CD14-positive monocyte (primary cell): ENCODE results near the gene ZNF235. TPM values are rescaled to one million over a fixed set of nuclear protein-coding genes. Genes with fewer than 3 reads are reported as not detected.

Source experiments
- DNase-seq, 3 donors: peaks; one replicate each; pipeline ENCODE4 v3.0.0-alpha.2; 2011 to 2022
- H2AFZ ChIP-seq: 2 replicates; pipeline ENCODE4 v1.6.0; 2012; ENCODE audit warnings: mild to moderate bottlenecking, low read depth, low read length, inconsistent platforms; ENCODE audit not compliant: insufficient read depth, poor library complexity, severe bottlenecking
- H3K27ac ChIP-seq, 2 donors: 1 replicate in 1 of 2; 2 replicates in 1 of 2; pipeline ENCODE4 v1.5.1; 2012 to 2013; ENCODE audit warnings: low read length in 2 of 2, control low read depth in 1 of 2, inconsistent platforms in 1 of 2, low read depth in 1 of 2, mild to moderate bottlenecking in 1 of 2
- H3K27me3 ChIP-seq, 2 donors: one replicate each; pipeline versions ENCODE4 v1.6.0 to v1.6.1; 2011 to 2013; ENCODE audit warnings: low read length in 2 of 2; ENCODE audit not compliant: control insufficient read depth in 2 of 2, insufficient read depth in 2 of 2
- H3K36me3 ChIP-seq, 2 donors: replicated peaks in 1 of 2; 1 replicate in 1 of 2; 2 replicates in 1 of 2; pipeline versions ENCODE4 v1.5.1 to v1.6.1; 2012 to 2013; ENCODE audit warnings: low read length in 2 of 2, control low read depth in 1 of 2, inconsistent platforms in 1 of 2, mild to moderate bottlenecking in 1 of 2; ENCODE audit not compliant: insufficient read depth in 2 of 2, control insufficient read depth in 1 of 2
- H3K4me1 ChIP-seq, 2 donors: 1 replicate in 1 of 2; 2 replicates in 1 of 2; pipeline versions ENCODE4 v1.5.1 to v1.6.1; 2012 to 2013; ENCODE audit warnings: low read length in 2 of 2, control low read depth in 1 of 2, inconsistent platforms in 1 of 2, mild to moderate bottlenecking in 1 of 2, moderate library complexity in 1 of 2; ENCODE audit not compliant: insufficient read depth in 2 of 2, control insufficient read depth in 1 of 2
- H3K4me2 ChIP-seq: replicated peaks from 2 replicates; pipeline ENCODE3; 2012; ENCODE audit warnings: low read length, moderate library complexity, mild to moderate bottlenecking; ENCODE audit not compliant: poor library complexity, severe bottlenecking; ENCODE audit errors: extremely low read depth
- H3K4me3 ChIP-seq, 3 experiments: fragments of 200-600 bp in 1 of 3; sonication (generic) in 1 of 3; replicated peaks in 1 of 3; 1 replicate in 2 of 3; 2 replicates in 1 of 3; pipeline ENCODE4 v1.5.1; 2011 to 2013; ENCODE audit warnings: low read length in 3 of 3, mild to moderate bottlenecking in 3 of 3, control low read depth in 2 of 3, low read depth in 2 of 3, inconsistent platforms in 1 of 3, moderate library complexity in 1 of 3
- H3K79me2 ChIP-seq: 2 replicates; pipeline ENCODE4 v1.6.0; 2012; ENCODE audit warnings: mild to moderate bottlenecking, control low read depth, inconsistent platforms, low read length, moderate library complexity; ENCODE audit not compliant: insufficient read depth
- H3K9ac ChIP-seq: 2 replicates; pipeline ENCODE4 v1.6.0; 2017; ENCODE audit warnings: low read length, mild to moderate bottlenecking; ENCODE audit not compliant: insufficient read depth, poor library complexity, severe bottlenecking
- H3K9me3 ChIP-seq, 2 donors: replicated peaks in 1 of 2; 1 replicate in 1 of 2; 2 replicates in 1 of 2; pipeline versions ENCODE4 v1.5.1 to v1.6.1; 2012 to 2013; ENCODE audit warnings: low read length in 2 of 2, control low read depth in 1 of 2; ENCODE audit not compliant: control insufficient read depth in 1 of 2, insufficient read depth in 1 of 2
- H4K20me1 ChIP-seq: 2 replicates; pipeline ENCODE4 v1.6.0; 2012; ENCODE audit warnings: mild to moderate bottlenecking, low read length, control low read depth, moderate library complexity; ENCODE audit not compliant: insufficient read depth
- H3K27ac Mint-ChIP-seq, 7 donors: one replicate each; pipeline ENCODE4 v1.8.0; 2020; ENCODE audit warnings: mild to moderate bottlenecking in 7 of 7, mixed read lengths in 7 of 7, moderate library complexity in 6 of 7, inconsistent platforms in 2 of 7
- H3K27me3 Mint-ChIP-seq, 3 donors: one replicate each; pipeline ENCODE4 v1.8.0; 2021 to 2022; ENCODE audit warnings: low read depth in 3 of 3, mild to moderate bottlenecking in 3 of 3, mixed read lengths in 3 of 3, moderate library complexity in 3 of 3, inconsistent platforms in 1 of 3
- H3K36me3 Mint-ChIP-seq, 2 donors: one replicate each; pipeline ENCODE4 v1.8.0; 2020; ENCODE audit warnings: mixed read lengths in 2 of 2, inconsistent platforms in 1 of 2, mild to moderate bottlenecking in 1 of 2
- H3K4me1 Mint-ChIP-seq: one replicate; pipeline ENCODE4 v1.8.0; 2020; ENCODE audit warnings: mild to moderate bottlenecking, mixed read lengths
- H3K4me3 Mint-ChIP-seq, 2 donors: one replicate each; pipeline ENCODE4 v1.8.0; 2020; ENCODE audit warnings: mild to moderate bottlenecking in 2 of 2, mixed read lengths in 2 of 2, moderate library complexity in 1 of 2
- H3K9me3 Mint-ChIP-seq, 7 donors: one replicate each; pipeline ENCODE4 v1.8.0; 2020 to 2022; ENCODE audit warnings: mixed read lengths in 7 of 7, mild to moderate bottlenecking in 6 of 7, moderate library complexity in 6 of 7, inconsistent platforms in 2 of 7
- WGBS: methylation state at CpG from one replicate; pipeline ENCODE4 v1.1.5; 2013; ENCODE audit warnings: missing lambda C conversion rate; ENCODE audit not compliant: insufficient coverage; 5-methylcytosine and 5-hydroxymethylcytosine counted together
- intact Hi-C, 2 donors: fragments of 100-400 bp; cut with micrococcal nuclease; formaldehyde crosslinking; loops; one replicate each; pipeline versions ENCODE4 v1.15.0 to v1.15.1; 2023
- polyA plus RNA-seq, 3 donors: library from polyadenylated mRNA; depleted of rRNA in 1 of 3; unstranded in 2 of 3; stranded (reverse) in 1 of 3; fragments of 300-500 nt in 2 of 3; fragments of >200 nt in 1 of 3; fragmentation: Illumina TruSeq in 2 of 3; gene quantifications; 1 replicate in 2 of 3; 2 replicates in 1 of 3; pipeline ENCODE4 v1.2.3, GENCODE V29; 2012 to 2021
- small RNA-seq: library from RNA; depleted of rRNA; stranded (forward); fragments of <200 nt; gene quantifications from one replicate; pipeline ENCODE3, GENCODE V24; 2012; ENCODE audit warnings: low read depth; ENCODE audit not compliant: insufficient read length
- TF ChIP-seq, protein P1 (sequence below): fragments of 200-600 bp; IDR thresholded peaks from one replicate; pipeline ENCODE4 v1.8.0; 2022; ENCODE audit warnings: antibody characterized with exemption, mild to moderate bottlenecking

ZNF235 gene
- polyA plus RNA-seq, 3 donors = 0.64 to 3.0 (median 0.92) TPM

- Histone ChIP-seq H3K9ac (no peak overlapping the region), H3K27me3 (no peaks in the 10 kb centered on the region), H3K27ac (no peak overlapping the region), H3K4me2 (no peak overlapping the region), H3K36me3 (peaks cover 52 to 60% of the 10 kb centered on the region in 2 donors), H3K79me2 (no peaks in the 10 kb centered on the region), H4K20me1 (no peaks in the 10 kb centered on the region), H2AFZ (no peak overlapping the region), H3K4me3 (peak overlapping the region in 1 of 3 experiments; percentile 21), H3K4me1 (no peaks in the 10 kb centered on the region), H3K9me3 (peaks cover 54 to 97% of the 10 kb centered on the region in 2 donors)
- 100% methylated on average over 1 of the region's 8 CpGs for WGBS
- Mint-ChIP-seq H3K4me3 (no peak overlapping the region), H3K9me3 (peaks cover 50 to 81% (median 73%) of the 10 kb centered on the region in 7 donors), H3K4me1 (no peaks in the 10 kb centered on the region), H3K27ac (no peak overlapping the region), H3K36me3 (peaks cover 50 to 52% of the 10 kb centered on the region in 2 donors), H3K27me3 (peaks cover 0 to 1% (median 0%) of the 10 kb centered on the region in 3 donors)
- DNase-seq = no peak
- intact Hi-C loops = no loop called here
- TF ChIP-seq, protein P1, sequence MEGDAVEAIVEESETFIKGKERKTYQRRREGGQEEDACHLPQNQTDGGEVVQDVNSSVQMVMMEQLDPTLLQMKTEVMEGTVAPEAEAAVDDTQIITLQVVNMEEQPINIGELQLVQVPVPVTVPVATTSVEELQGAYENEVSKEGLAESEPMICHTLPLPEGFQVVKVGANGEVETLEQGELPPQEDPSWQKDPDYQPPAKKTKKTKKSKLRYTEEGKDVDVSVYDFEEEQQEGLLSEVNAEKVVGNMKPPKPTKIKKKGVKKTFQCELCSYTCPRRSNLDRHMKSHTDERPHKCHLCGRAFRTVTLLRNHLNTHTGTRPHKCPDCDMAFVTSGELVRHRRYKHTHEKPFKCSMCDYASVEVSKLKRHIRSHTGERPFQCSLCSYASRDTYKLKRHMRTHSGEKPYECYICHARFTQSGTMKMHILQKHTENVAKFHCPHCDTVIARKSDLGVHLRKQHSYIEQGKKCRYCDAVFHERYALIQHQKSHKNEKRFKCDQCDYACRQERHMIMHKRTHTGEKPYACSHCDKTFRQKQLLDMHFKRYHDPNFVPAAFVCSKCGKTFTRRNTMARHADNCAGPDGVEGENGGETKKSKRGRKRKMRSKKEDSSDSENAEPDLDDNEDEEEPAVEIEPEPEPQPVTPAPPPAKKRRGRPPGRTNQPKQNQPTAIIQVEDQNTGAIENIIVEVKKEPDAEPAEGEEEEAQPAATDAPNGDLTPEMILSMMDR = no peak
These were observed 68.4 kb downstream of the ZNF235 start for GRCh38 chr19:44236384-44236783.

Small RNA genes lying within 50 kb of the gene (small RNA-seq; reads per million reads assigned to genes)
- not detected for gene NDUFA3P1

Other genes with a start within 250 kb of the ZNF235 start
- 1 to 10 TPM in 1 of 3 donors, under 1 TPM in 2; 0.04 to 1.3 (median 0.13) TPM for gene ZNF284, start 232.9 kb downstream of the ZNF235 start, polyA plus RNA-seq
- gene ZNF224, start 210.7 kb downstream of the ZNF235 start, polyA plus RNA-seq = 10 to 100 TPM in 1 of 3 donors, 1 to 10 TPM in 2; 2.9 to 30.1 (median 3.5) TPM
- 1 to 10 TPM in 1 of 3 donors, under 1 TPM in 2; 0.86 to 1.1 (median 0.93) TPM for gene ZNF225, start 191.6 kb downstream of the ZNF235 start, polyA plus RNA-seq
- gene ZNF234, start 163.5 kb downstream of the ZNF235 start, polyA plus RNA-seq = 1 to 10 TPM in 2 of 3 donors, under 1 TPM in 1; 0.73 to 2.3 (median 2.2) TPM
- gene ZNF226, start 139.9 kb downstream of the ZNF235 start, polyA plus RNA-seq = 10 to 100 TPM in 2 of 3 donors, 1 to 10 TPM in 1; 9.3 to 16.6 (median 16.3) TPM
- gene ZNF227, start 92.5 kb downstream of the ZNF235 start, polyA plus RNA-seq = 1 to 10 TPM; 2.6 to 4.9 (median 3.8) TPM
- under 1 TPM in 2 of 3 donors, not detected in 1; 0.05 to 0.08 TPM for gene ZNF233, start 45.1 kb downstream of the ZNF235 start, polyA plus RNA-seq
- under 1 TPM in 1 of 3 donors, not detected in 2; 0.03 TPM for gene ZNF112, start 51.7 kb upstream of the ZNF235 start, polyA plus RNA-seq
- gene ZNF285, start 96.6 kb upstream of the ZNF235 start, polyA plus RNA-seq = under 1 TPM in 2 of 3 donors, not detected in 1; 0.07 to 0.09 TPM
- under 1 TPM in 1 of 3 donors, not detected in 2; 0.03 TPM for gene ZNF229, start 143.4 kb upstream of the ZNF235 start, polyA plus RNA-seq
- 1 to 10 TPM; 1.2 to 3.5 (median 2.7) TPM for gene ZNF180, start 195.5 kb upstream of the ZNF235 start, polyA plus RNA-seq
- not detected for gene CEACAM20, start 224.7 kb upstream of the ZNF235 start, polyA plus RNA-seq